ENCODE measurements around the gene UNC5C.

DNA sequence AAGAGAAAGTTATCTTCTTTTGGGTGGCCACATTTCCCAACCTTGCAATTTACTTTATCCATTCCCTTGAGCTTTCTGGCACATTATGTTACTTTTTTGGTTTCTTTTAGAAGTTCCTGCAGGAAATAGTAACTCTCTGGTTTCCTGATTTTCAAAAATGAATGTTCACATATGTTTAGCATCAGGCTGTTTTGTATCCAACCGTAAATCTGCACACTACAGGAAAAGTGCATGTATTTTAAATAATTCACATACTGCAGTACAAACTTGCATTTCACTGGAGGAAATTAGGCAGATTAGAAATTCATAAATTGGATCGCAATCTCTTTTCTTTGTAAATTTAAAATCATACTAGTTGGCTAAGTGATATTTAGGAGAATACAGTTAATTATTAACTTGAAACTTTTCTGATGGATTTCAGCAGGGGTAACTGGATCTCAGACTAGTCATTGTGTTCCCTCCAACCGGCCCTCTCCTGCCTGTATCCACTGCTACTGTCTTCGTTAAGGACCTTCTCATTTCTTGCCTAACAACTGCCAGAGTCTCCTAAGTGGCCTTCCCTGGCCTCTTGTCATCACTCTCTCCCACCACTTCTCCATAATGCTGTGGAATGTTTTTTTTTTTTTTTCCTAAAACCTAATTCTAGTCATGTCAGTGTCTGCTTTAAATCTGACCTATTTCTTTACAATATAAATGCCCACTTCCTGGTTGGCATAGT, 137.2 kb downstream of the UNC5C start:
- no peak for TF ChIP-seq ZNF548 (tag by site-specific recombination; IDR thresholded peaks at IDR 0.05)
- TF ChIP-seq GLI2 (tag by site-specific recombination; IDR thresholded peaks at IDR 0.05; ENCODE audit: borderline replicate concordance, low read depth), result no peak
- TF ChIP-seq, protein P1, sequence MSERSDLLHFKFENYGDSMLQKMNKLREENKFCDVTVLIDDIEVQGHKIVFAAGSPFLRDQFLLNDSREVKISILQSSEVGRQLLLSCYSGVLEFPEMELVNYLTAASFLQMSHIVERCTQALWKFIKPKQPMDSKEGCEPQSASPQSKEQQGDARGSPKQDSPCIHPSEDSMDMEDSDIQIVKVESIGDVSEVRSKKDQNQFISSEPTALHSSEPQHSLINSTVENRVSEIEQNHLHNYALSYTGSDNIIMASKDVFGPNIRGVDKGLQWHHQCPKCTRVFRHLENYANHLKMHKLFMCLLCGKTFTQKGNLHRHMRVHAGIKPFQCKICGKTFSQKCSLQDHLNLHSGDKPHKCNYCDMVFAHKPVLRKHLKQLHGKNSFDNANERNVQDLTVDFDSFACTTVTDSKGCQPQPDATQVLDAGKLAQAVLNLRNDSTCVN (tag by site-specific recombination; optimal IDR thresholded peaks at IDR 0.05), result no peak
- TF ChIP-seq, protein P2, sequence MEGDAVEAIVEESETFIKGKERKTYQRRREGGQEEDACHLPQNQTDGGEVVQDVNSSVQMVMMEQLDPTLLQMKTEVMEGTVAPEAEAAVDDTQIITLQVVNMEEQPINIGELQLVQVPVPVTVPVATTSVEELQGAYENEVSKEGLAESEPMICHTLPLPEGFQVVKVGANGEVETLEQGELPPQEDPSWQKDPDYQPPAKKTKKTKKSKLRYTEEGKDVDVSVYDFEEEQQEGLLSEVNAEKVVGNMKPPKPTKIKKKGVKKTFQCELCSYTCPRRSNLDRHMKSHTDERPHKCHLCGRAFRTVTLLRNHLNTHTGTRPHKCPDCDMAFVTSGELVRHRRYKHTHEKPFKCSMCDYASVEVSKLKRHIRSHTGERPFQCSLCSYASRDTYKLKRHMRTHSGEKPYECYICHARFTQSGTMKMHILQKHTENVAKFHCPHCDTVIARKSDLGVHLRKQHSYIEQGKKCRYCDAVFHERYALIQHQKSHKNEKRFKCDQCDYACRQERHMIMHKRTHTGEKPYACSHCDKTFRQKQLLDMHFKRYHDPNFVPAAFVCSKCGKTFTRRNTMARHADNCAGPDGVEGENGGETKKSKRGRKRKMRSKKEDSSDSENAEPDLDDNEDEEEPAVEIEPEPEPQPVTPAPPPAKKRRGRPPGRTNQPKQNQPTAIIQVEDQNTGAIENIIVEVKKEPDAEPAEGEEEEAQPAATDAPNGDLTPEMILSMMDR (tag by site-specific recombination; IDR thresholded peaks at IDR 0.05), result no peak
- TF ChIP-seq ZNF549 (tag by site-specific recombination; IDR thresholded peaks at IDR 0.05), result no peak
- no peak for TF ChIP-seq ZNF707 (tag by site-specific recombination; IDR thresholded peaks at IDR 0.05)
- no peak for TF ChIP-seq ZSCAN30 (tag by site-specific recombination; IDR thresholded peaks at IDR 0.05)
- TF ChIP-seq, protein P3, sequence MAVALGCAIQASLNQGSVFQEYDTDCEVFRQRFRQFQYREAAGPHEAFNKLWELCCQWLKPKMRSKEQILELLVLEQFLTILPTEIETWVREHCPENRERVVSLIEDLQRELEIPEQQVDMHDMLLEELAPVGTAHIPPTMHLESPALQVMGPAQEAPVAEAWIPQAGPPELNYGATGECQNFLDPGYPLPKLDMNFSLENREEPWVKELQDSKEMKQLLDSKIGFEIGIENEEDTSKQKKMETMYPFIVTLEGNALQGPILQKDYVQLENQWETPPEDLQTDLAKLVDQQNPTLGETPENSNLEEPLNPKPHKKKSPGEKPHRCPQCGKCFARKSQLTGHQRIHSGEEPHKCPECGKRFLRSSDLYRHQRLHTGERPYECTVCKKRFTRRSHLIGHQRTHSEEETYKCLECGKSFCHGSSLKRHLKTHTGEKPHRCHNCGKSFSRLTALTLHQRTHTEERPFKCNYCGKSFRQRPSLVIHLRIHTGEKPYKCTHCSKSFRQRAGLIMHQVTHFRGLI (tag by site-specific recombination; IDR thresholded peaks at IDR 0.05), result no peak

All from HEK293 (cell line).